Tibial nerve (tissue), 3 donors: ENCODE measurements around the gene UGT1A5.

Experiments used
- CTCF ChIP-seq, 5 experiments: fragments of 200-600 bp in 3 of 5; fragments of 450-650 bp in 2 of 5; sonication (generic) in 3 of 5; IDR thresholded peaks; one replicate each; pipeline ENCODE4 v1.5.1; 2016 to 2019; ENCODE audit warnings: antibody characterized with exemption in 5 of 5, mild to moderate bottlenecking in 3 of 5, moderate library complexity in 2 of 5
- POLR2A ChIP-seq, 2 donors: fragments of 450-650 bp; IDR thresholded peaks; one replicate each; pipeline ENCODE4 v1.6.1; 2017; ENCODE audit warnings: antibody characterized with exemption in 2 of 2, mild to moderate bottlenecking in 2 of 2, moderate library complexity in 2 of 2

GRCh38 chr2:233789554-233789953 lies 76.8 kb downstream of the UGT1A5 start:
- no peak for TF ChIP-seq POLR2A (IDR thresholded peaks at IDR 0.05)
- no peak for TF ChIP-seq CTCF (IDR thresholded peaks at IDR 0.05)
